Measurements from ENCODE around the gene TENM4. TPM values are rescaled to one million over a fixed set of nuclear protein-coding genes. Genes with fewer than 3 reads are reported as not detected.

TENM4 gene
- total RNA-seq, 1 donor from 2014 or later, result 5.1 TPM

- Histone ChIP-seq H3K4me3 (no peak overlapping the region), H3F3A (ENCODE audit: low read depth) (peaks cover 16% of the 10 kb centered on the region), H3K4me1 (peaks cover 26% of the 10 kb centered on the region), H3K9ac (no peak overlapping the region), H2AFZ (replicated peaks) (no peak overlapping the region), H3K36me3 (no peaks in the 10 kb centered on the region), H3K9me3 (ENCODE audit: low read depth) (no peaks in the 10 kb centered on the region), H3K27ac (no peak overlapping the region), H4K20me1 (ENCODE audit: low read depth) (no peaks in the 10 kb centered on the region), H3K27me3 (no peaks in the 10 kb centered on the region), H3K79me2 (ENCODE audit: low read depth) (no peaks in the 10 kb centered on the region), H3K4me2 (no peak overlapping the region)
- Mint-ChIP-seq H3K4me1 (peaks cover 26% of the 10 kb centered on the region), H3K4me3 (no peak overlapping the region), H3K36me3 (peaks cover 3% of the 10 kb centered on the region), H3K9me3 (no peaks in the 10 kb centered on the region), H3K27ac (no peak overlapping the region), H3K27me3 (ENCODE audit: insufficient read depth, low read depth) (no peaks in the 10 kb centered on the region)
- no peak for DNase-seq (ENCODE audit: low spot score)
- TF ChIP-seq CTCF (IDR thresholded peaks at IDR 0.05) (no peak), EZH2phosphoT487 (IDR thresholded peaks at IDR 0.05) (no peak), EZH2 (IDR thresholded peaks at IDR 0.05) (no peak)
Measured at GRCh38 chr11:79021601-79022000, 419.2 kb downstream of the TENM4 start.

- H3K9me3 ChIP-seq (ENCODE audit: low read depth), result no peaks in the 10 kb centered on the region
- Mint-ChIP-seq H3K9me3 (no peaks in the 10 kb centered on the region), H3K27ac (no peak overlapping the region), H3K36me3 (peaks cover 3% of the 10 kb centered on the region), H3K27me3 (ENCODE audit: insufficient read depth, low read depth) (no peaks in the 10 kb centered on the region), H3K4me3 (no peak overlapping the region), H3K4me1 (peaks cover 17% of the 10 kb centered on the region)
- no peaks in the 10 kb centered on the region for H3K27me3 ChIP-seq
- no peak overlapping the region for H3K9ac ChIP-seq
- H3F3A ChIP-seq (ENCODE audit: low read depth), result peaks cover 1% of the 10 kb centered on the region
- H3K4me2 ChIP-seq, result no peak overlapping the region
- H3K36me3 ChIP-seq, result no peaks in the 10 kb centered on the region
- no peak overlapping the region for H3K4me3 ChIP-seq
- no peak for TF ChIP-seq EZH2 (IDR thresholded peaks at IDR 0.05)
- TF ChIP-seq EZH2phosphoT487 (IDR thresholded peaks at IDR 0.05), result no peak
- TF ChIP-seq CTCF (IDR thresholded peaks at IDR 0.05), result no peak
- H3K79me2 ChIP-seq (ENCODE audit: low read depth), result no peaks in the 10 kb centered on the region
- peak; percentile 18 for DNase-seq (ENCODE audit: low spot score)
- peaks cover 17% of the 10 kb centered on the region for H3K4me1 ChIP-seq
- H3K27ac ChIP-seq, result no peak overlapping the region
- H2AFZ ChIP-seq (replicated peaks), result no peak overlapping the region
- H4K20me1 ChIP-seq (ENCODE audit: low read depth), result no peaks in the 10 kb centered on the region
Measured at GRCh38 chr11:79019975-79020374, 420.9 kb downstream of the TENM4 start.

- H3K27ac Mint-ChIP-seq, result no peak overlapping the region
- TF ChIP-seq CTCF (IDR thresholded peaks at IDR 0.05) (no peak), EZH2 (IDR thresholded peaks at IDR 0.05) (no peak), EZH2phosphoT487 (IDR thresholded peaks at IDR 0.05) (no peak)
- H3K36me3 Mint-ChIP-seq, result peaks cover 2% of the 10 kb centered on the region
Measured at GRCh38 chr11:79019277-79019676, 421.6 kb downstream of the TENM4 start.

More at GRCh38 chr11:79019277-79019676, 421.6 kb downstream of the TENM4 start:
- Mint-ChIP-seq H3K4me1 (peaks cover 17% of the 10 kb centered on the region), H3K27me3 (ENCODE audit: insufficient read depth, low read depth) (no peaks in the 10 kb centered on the region), H3K9me3 (no peaks in the 10 kb centered on the region), H3K4me3 (no peak overlapping the region)
- no peak overlapping the region for H3K4me2 ChIP-seq
- no peak overlapping the region for H3K27ac ChIP-seq
- no peaks in the 10 kb centered on the region for H4K20me1 ChIP-seq (ENCODE audit: low read depth)
- no peak overlapping the region for H3K9ac ChIP-seq
- no peaks in the 10 kb centered on the region for H3K79me2 ChIP-seq (ENCODE audit: low read depth)
- peaks cover 21% of the 10 kb centered on the region for H3K4me1 ChIP-seq
- H2AFZ ChIP-seq (replicated peaks), result no peak overlapping the region
- H3K27me3 ChIP-seq, result no peaks in the 10 kb centered on the region
- no peak overlapping the region for H3K4me3 ChIP-seq
- no peaks in the 10 kb centered on the region for H3K36me3 ChIP-seq
- no peaks in the 10 kb centered on the region for H3F3A ChIP-seq (ENCODE audit: low read depth)
- no peaks in the 10 kb centered on the region for H3K9me3 ChIP-seq (ENCODE audit: low read depth)
- DNase-seq (ENCODE audit: low spot score), result no peak

Measured in neural progenitor cell (in vitro differentiated cells).